Measurements from ENCODE around the gene RNF2. TPM values are rescaled to one million over a fixed set of nuclear protein-coding genes. Genes with fewer than 3 reads are reported as not detected.

RNF2 gene
- total RNA-seq, 4 donors from 2014 or later, result 15.2 to 29.1 (median 20.5) TPM

DNA sequence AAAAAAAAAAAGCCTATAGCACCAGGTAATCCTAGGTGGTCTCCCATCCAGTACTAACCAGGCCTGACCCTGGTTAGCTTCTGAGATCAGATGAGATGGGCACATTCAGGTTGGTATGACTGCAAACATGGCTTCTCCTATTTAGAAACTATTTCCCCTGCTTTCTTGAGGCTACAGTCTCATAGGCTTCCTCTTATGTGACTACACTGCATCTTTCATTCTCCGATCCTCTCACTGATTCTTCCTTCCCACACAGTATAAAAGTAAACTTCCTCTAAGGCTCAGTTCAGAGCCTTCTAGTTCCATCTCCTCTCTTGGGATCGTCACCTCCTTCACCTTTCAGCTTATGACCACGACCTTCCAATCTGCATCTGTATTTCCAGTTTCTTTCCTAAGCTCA is 30.4 kb upstream of the RNF2 start:
- in situ Hi-C loops (cut with MboI; ENCODE audit: low pct_ligation_motif_present in 1 of 4, low pct_unique_long_range_greater_than_20kb in 1 of 4, low sequenced_read_pairs in 3 of 4) (no loop called here), intact Hi-C loops (cut with DNase I; ENCODE audit: low total_unique reads) (no loop called here)
- Histone ChIP-seq H3K4me3 (no peak overlapping the region), H3K27ac (no peak overlapping the region), H3K9me3 (no peaks in the 10 kb centered on the region), H3K27me3 (no peaks in the 10 kb centered on the region), H3K4me1 (peaks cover 0 to 5% (median 0%) of the 10 kb centered on the region in 4 donors), H3K36me3 (no peaks in the 10 kb centered on the region)
- TF ChIP-seq, protein P1, sequence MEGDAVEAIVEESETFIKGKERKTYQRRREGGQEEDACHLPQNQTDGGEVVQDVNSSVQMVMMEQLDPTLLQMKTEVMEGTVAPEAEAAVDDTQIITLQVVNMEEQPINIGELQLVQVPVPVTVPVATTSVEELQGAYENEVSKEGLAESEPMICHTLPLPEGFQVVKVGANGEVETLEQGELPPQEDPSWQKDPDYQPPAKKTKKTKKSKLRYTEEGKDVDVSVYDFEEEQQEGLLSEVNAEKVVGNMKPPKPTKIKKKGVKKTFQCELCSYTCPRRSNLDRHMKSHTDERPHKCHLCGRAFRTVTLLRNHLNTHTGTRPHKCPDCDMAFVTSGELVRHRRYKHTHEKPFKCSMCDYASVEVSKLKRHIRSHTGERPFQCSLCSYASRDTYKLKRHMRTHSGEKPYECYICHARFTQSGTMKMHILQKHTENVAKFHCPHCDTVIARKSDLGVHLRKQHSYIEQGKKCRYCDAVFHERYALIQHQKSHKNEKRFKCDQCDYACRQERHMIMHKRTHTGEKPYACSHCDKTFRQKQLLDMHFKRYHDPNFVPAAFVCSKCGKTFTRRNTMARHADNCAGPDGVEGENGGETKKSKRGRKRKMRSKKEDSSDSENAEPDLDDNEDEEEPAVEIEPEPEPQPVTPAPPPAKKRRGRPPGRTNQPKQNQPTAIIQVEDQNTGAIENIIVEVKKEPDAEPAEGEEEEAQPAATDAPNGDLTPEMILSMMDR (IDR thresholded peaks at IDR 0.05), result no peak
- TF ChIP-seq EP300 (IDR thresholded peaks at IDR 0.05; ENCODE audit: low read depth) (no peak), POLR2A (IDR thresholded peaks at IDR 0.05) (no peak), POLR2AphosphoS5 (IDR thresholded peaks at IDR 0.05) (no peak)
- DNase-seq, result no peak
- 55 to 78% methylated on average over 3 of the region's 3 CpGs for WGBS, 2 donors (ENCODE audit: low coverage in 1 of 2)

DNA sequence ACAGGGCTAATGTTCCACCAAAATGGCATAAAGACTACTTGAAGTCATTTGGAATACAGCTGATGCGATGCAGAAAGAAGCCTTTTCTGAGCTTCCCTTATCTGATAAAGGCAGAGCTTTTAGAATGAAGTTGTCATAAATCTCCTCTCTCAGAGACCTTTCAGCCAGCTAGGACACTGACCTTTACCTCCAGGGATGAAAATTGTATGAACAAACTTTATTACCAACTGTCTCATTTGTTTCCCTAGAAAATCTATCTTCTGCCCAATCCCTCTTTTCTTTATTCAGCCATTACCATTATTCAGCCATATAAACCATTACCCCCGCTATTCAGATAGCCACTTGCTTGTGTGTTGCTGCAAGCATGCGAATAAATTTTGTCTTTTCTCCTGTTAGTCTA is 29.7 kb upstream of the RNF2 start:
- in situ Hi-C loops (cut with MboI; ENCODE audit: low pct_ligation_motif_present in 1 of 4, low pct_unique_long_range_greater_than_20kb in 1 of 4, low sequenced_read_pairs in 3 of 4), result no loop called here
- no peak for DNase-seq
- no peak overlapping the region for H3K27ac ChIP-seq
- no peaks in the 10 kb centered on the region for H3K9me3 ChIP-seq
- intact Hi-C loops (cut with DNase I; ENCODE audit: low total_unique reads), result no loop called here
- no peaks in the 10 kb centered on the region for H3K36me3 ChIP-seq
- no peaks in the 10 kb centered on the region for H3K27me3 ChIP-seq
- H3K4me3 ChIP-seq, result no peak overlapping the region
- H3K4me1 ChIP-seq, result peaks cover 0 to 5% (median 0%) of the 10 kb centered on the region in 4 donors
- TF ChIP-seq POLR2AphosphoS5 (IDR thresholded peaks at IDR 0.05) (no peak), EP300 (IDR thresholded peaks at IDR 0.05; ENCODE audit: low read depth) (no peak), POLR2A (IDR thresholded peaks at IDR 0.05) (no peak)
- TF ChIP-seq, protein P1 (IDR thresholded peaks at IDR 0.05), result no peak
- WGBS, 2 donors (ENCODE audit: low coverage in 1 of 2), result 89% methylated on average over 3 of the region's 3 CpGs

DNA sequence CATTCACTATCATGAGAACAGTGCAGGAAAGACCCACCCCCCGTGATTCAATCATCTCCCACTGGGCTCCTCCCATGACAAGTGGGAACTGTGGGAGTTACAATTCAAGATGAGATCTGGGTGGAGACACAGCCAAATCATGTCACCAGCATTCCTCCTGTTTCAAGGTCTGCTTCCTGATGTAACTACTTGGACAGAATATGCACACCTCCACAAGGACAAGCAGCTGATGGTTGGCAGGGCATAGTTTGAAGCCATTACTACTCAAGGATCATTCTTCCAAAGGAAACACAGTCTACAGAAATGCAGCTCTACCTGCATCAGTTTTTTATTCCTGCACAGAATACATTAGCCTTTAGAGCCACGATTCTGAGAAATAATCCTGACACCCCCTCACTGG is 28.5 kb upstream of the RNF2 start:
- Histone ChIP-seq H3K27me3 (no peaks in the 10 kb centered on the region), H3K27ac (no peak overlapping the region), H3K36me3 (no peaks in the 10 kb centered on the region), H3K4me1 (peaks cover 0 to 5% (median 0%) of the 10 kb centered on the region in 4 donors), H3K9me3 (no peaks in the 10 kb centered on the region), H3K4me3 (no peak overlapping the region)
- no peak for TF ChIP-seq EP300 (IDR thresholded peaks at IDR 0.05; ENCODE audit: low read depth)
- TF ChIP-seq POLR2A (IDR thresholded peaks at IDR 0.05), result no peak
- no peak for TF ChIP-seq POLR2AphosphoS5 (IDR thresholded peaks at IDR 0.05)
- TF ChIP-seq, protein P1 (IDR thresholded peaks at IDR 0.05), result no peak
- intact Hi-C loops (cut with DNase I; ENCODE audit: low total_unique reads) (no loop called here), in situ Hi-C loops (cut with MboI; ENCODE audit: low pct_ligation_motif_present in 1 of 4, low pct_unique_long_range_greater_than_20kb in 1 of 4, low sequenced_read_pairs in 3 of 4) (no loop called here)
- 70 to 80% methylated on average over 1 to 2 of the region's 2 CpGs for WGBS, 2 donors (ENCODE audit: low coverage in 1 of 2)
- DNase-seq, result no peak

DNA sequence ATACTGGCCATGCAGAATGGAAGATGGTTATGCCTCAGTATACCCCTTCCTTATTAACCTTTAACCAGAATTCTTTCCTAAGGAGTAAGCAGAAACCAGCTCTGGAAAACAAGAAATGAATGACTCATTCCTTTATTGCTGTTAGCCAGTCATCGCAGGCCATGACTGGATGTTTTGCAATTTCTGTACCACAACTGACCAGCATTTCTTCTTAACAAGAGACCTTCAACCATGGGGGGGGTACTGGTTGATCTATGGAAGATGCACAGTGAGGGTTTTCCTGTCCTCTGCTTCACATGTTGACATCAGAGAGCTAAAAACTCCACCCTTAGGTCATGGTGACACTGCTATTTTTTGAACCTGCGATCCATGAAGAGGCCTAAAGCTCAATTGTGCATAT is 28.0 kb upstream of the RNF2 start:
- in situ Hi-C loops (cut with MboI; ENCODE audit: low pct_ligation_motif_present in 1 of 4, low pct_unique_long_range_greater_than_20kb in 1 of 4, low sequenced_read_pairs in 3 of 4) (no loop called here), intact Hi-C loops (cut with DNase I; ENCODE audit: low total_unique reads) (no loop called here)
- H3K4me1 ChIP-seq, result peaks cover 0 to 5% (median 0%) of the 10 kb centered on the region in 4 donors
- WGBS, 2 donors (ENCODE audit: low coverage in 1 of 2), result 81 to 100% methylated on average over 1 to 2 of the region's 2 CpGs
- H3K9me3 ChIP-seq, result no peaks in the 10 kb centered on the region
- no peaks in the 10 kb centered on the region for H3K36me3 ChIP-seq
- TF ChIP-seq POLR2A (IDR thresholded peaks at IDR 0.05) (no peak), POLR2AphosphoS5 (IDR thresholded peaks at IDR 0.05) (no peak), EP300 (IDR thresholded peaks at IDR 0.05; ENCODE audit: low read depth) (no peak)
- no peaks in the 10 kb centered on the region for H3K27me3 ChIP-seq
- no peak overlapping the region for H3K4me3 ChIP-seq
- no peak for DNase-seq
- H3K27ac ChIP-seq, result no peak overlapping the region

DNA sequence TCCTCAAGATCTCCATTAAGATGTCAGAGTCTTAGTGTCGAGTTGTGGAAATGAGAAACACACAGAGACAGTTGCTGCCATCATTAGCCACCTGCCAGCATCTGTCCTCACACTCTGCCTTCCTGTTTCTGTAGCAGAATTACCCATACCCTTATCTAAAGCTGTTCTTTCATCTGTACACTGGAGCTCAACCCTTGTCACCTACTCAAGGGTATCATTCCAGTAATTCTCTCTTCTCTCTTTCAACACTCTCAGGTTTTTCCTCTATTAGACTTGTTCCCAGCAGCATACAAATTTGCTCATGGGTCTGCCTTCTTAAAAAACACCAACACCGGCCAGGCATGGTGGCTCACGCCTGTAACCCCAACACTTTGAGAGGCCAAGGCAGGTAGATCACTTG is 27.4 kb upstream of the RNF2 start:
- Histone ChIP-seq H3K27me3 (no peaks in the 10 kb centered on the region), H3K9me3 (no peaks in the 10 kb centered on the region), H3K27ac (no peak overlapping the region), H3K4me1 (peaks cover 0 to 5% (median 0%) of the 10 kb centered on the region in 4 donors), H3K4me3 (no peak overlapping the region), H3K36me3 (no peaks in the 10 kb centered on the region)
- DNase-seq, result no peak
- intact Hi-C loops (cut with DNase I; ENCODE audit: low total_unique reads) (no loop called here), in situ Hi-C loops (cut with MboI; ENCODE audit: low pct_ligation_motif_present in 1 of 4, low pct_unique_long_range_greater_than_20kb in 1 of 4, low sequenced_read_pairs in 3 of 4) (no loop called here)
- 67 to 91% methylated on average over 1 to 3 of the region's 3 CpGs for WGBS, 2 donors (ENCODE audit: low coverage in 1 of 2)
- TF ChIP-seq POLR2A (IDR thresholded peaks at IDR 0.05), result no peak
- TF ChIP-seq EP300 (IDR thresholded peaks at IDR 0.05; ENCODE audit: low read depth), result no peak
- no peak for TF ChIP-seq POLR2AphosphoS5 (IDR thresholded peaks at IDR 0.05)
- TF ChIP-seq, protein P1 (IDR thresholded peaks at IDR 0.05), result no peak
